ENCODE results near the gene MLANA.
"Not testable (repeated sequence)": the region's sequence is repeated elsewhere in the genome, so short reads cannot be mapped to it uniquely, and the experiment has no call there.

MLANA gene

DNA sequence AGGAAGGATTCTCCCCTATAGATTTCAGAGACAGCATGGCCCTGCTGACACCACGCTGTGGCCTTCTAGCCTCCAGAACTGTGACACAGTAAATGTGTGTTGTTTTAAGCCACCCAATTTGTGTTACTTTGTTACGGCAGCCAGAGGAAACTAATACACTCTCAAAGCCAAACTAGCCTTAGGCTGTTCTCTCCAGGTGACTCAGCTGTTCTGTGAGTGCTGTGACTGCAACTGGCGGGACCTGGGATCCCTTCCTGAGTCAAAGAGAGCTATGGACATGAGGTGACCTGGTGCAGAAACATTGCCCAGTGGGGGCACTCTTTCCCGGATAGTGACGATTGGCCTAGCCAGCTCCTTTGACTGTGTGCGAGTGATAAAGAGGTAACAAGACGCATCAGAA lies 14.0 kb upstream of the MLANA start:
- no peaks in the 10 kb centered on the region for H3K36me3 Mint-ChIP-seq (ENCODE audit: low read depth)
- H3K27me3 Mint-ChIP-seq: no peaks in the 10 kb centered on the region
- no peaks in the 10 kb centered on the region for H3K4me1 Mint-ChIP-seq (ENCODE audit: low read depth)
- intact Hi-C loops (cut with micrococcal nuclease): no loop called here
- no peak overlapping the region for H3K4me3 Mint-ChIP-seq
- no peak overlapping the region for H3K27ac Mint-ChIP-seq
- H3K9me3 Mint-ChIP-seq: no peaks in the 10 kb centered on the region

GRCh38 chr9:5879419-5880181 lies 11.1 kb upstream of the MLANA start:
- Mint-ChIP-seq H3K27ac (no peak overlapping the region), H3K4me3 (no peak overlapping the region), H3K4me1 (ENCODE audit: low read depth) (no peaks in the 10 kb centered on the region), H3K36me3 (ENCODE audit: low read depth) (no peaks in the 10 kb centered on the region), H3K9me3 (no peaks in the 10 kb centered on the region), H3K27me3 (no peaks in the 10 kb centered on the region)
- intact Hi-C loops (cut with micrococcal nuclease): no loop called here

DNA sequence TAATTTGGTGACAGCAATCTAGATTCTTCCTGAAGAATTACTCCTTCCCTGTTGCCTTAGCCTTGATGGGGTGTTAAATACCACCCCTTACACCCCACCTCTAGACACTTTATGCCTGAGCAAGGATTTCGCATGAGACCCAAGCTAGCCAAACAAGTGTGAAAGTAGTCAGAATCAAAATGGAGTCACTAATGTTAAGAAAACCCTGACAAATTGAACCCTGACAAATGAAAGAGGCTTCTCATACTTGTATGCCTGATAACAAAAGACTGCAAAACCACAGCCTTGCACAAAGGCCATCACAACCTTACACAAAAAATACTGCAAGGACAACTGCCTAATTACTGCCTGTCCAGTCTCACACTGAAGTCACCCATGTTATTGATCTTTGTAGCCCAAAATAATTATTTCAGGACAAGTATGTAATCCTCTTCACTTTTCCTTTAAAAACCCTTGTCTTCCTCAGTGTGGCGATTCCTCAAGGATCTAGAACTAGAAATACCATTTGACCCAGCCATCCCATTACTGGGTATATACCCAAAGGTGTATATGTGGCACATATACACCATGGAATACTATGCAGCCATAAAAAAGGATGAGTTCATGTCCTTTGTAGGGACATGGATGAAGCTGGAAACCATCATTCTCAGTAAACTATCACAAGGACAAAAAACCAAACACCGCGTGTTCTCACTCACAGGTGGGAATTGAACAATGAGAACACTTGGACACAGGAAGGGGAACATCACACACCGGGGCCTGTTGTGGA lies 8.3 kb upstream of the MLANA start:
- H3K4me1 Mint-ChIP-seq (ENCODE audit: low read depth); H3K27ac Mint-ChIP-seq; H3K4me3 Mint-ChIP-seq; intact Hi-C loops (cut with micrococcal nuclease); H3K9me3 Mint-ChIP-seq; H3K27me3 Mint-ChIP-seq; H3K36me3 Mint-ChIP-seq (ENCODE audit: low read depth): not testable (repeated sequence)

DNA sequence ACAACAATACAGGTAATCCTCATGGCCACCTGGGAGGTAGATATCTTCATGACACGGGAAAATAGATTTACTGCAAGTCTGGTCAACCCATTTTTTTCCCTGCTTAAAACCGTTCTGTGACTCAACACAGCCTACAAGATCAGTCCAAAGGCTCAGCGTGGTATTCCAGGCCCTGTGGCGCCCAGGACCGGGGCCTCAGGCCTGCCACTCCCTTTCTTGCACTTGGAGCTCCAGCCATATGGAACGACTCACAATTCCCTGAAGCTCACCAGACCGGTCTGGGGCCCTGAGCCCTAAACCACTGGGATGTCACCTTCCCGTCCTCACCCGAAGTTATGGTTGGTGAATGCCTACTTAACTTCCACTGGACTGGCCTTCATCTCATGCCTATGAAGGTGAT lies 6.5 kb upstream of the MLANA start:
- Mint-ChIP-seq H3K4me1 (ENCODE audit: low read depth) (no peaks in the 10 kb centered on the region), H3K27ac (no peak overlapping the region), H3K36me3 (ENCODE audit: low read depth) (no peaks in the 10 kb centered on the region), H3K27me3 (no peaks in the 10 kb centered on the region), H3K9me3 (no peaks in the 10 kb centered on the region), H3K4me3 (no peak overlapping the region)
- intact Hi-C loops (cut with micrococcal nuclease): no loop called here

GRCh38 chr9:5886114-5886939 lies 4.4 kb upstream of the MLANA start:
- Mint-ChIP-seq H3K36me3 (ENCODE audit: low read depth) (no peaks in the 10 kb centered on the region), H3K4me3 (no peak overlapping the region), H3K27me3 (no peaks in the 10 kb centered on the region), H3K9me3 (no peaks in the 10 kb centered on the region), H3K27ac (no peak overlapping the region), H3K4me1 (ENCODE audit: low read depth) (no peaks in the 10 kb centered on the region)
- intact Hi-C loops (cut with micrococcal nuclease): loop anchor here (2.0 kb wide), 1 partner anchor 166 kb away; no protein-coding TSS in a partner anchor

DNA sequence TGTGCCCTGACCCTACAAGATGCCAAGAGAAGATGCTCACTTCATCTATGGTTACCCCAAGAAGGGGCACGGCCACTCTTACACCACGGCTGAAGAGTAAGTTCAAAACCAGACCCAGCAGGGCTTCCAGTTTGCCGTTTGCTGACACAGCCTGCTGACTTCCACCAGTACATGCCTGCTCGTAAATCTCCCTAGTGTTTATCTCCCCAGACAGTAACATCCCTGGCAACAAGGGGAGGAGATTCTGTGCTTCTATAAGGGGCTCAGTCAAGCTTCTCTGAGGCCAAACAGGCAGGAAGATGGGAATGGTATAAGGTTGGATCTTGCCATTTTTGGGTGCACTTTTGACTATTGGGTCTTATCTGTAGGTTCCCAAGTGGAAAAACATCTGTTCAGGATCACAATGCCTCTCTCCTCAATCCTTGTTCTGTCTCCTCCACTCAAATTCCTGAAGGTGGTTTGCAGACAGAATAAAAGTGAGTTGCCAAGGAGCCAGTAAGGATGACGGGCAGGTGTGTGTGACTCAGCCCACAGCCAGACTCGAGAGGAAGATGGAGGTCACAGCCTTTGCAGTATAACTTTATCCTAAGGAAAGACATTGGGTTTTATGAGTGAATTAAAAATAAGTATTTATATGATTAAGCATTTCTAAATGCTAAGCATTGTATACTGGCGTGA lies 1.9 kb downstream of the MLANA start:
- no peaks in the 10 kb centered on the region for H3K9me3 Mint-ChIP-seq
- no peak overlapping the region for H3K27ac Mint-ChIP-seq
- intact Hi-C loops (cut with micrococcal nuclease): no loop called here
- H3K27me3 Mint-ChIP-seq: no peaks in the 10 kb centered on the region
- peaks cover 15% of the 10 kb centered on the region for H3K36me3 Mint-ChIP-seq (ENCODE audit: low read depth)
- no peaks in the 10 kb centered on the region for H3K4me1 Mint-ChIP-seq (ENCODE audit: low read depth)
- no peak overlapping the region for H3K4me3 Mint-ChIP-seq

GRCh38 chr9:5893134-5893505 lies 2.4 kb downstream of the MLANA start:
- Mint-ChIP-seq H3K36me3 (ENCODE audit: low read depth) (peaks cover 20% of the 10 kb centered on the region), H3K4me1 (ENCODE audit: low read depth) (no peaks in the 10 kb centered on the region), H3K4me3 (no peak overlapping the region), H3K27me3 (no peaks in the 10 kb centered on the region), H3K9me3 (no peaks in the 10 kb centered on the region), H3K27ac (no peak overlapping the region)
- intact Hi-C loops (cut with micrococcal nuclease): no loop called here

- H3K9me3 Mint-ChIP-seq: no peaks in the 10 kb centered on the region
- H3K4me1 Mint-ChIP-seq (ENCODE audit: low read depth): no peaks in the 10 kb centered on the region
- H3K4me3 Mint-ChIP-seq: no peak overlapping the region
- intact Hi-C loops (cut with micrococcal nuclease): no loop called here
- peaks cover 26% of the 10 kb centered on the region for H3K36me3 Mint-ChIP-seq (ENCODE audit: low read depth)
- H3K27me3 Mint-ChIP-seq: no peaks in the 10 kb centered on the region
- H3K27ac Mint-ChIP-seq: no peak overlapping the region
Measured at GRCh38 chr9:5893591-5894236, 3.0 kb downstream of the MLANA start.

- Mint-ChIP-seq H3K36me3 (ENCODE audit: low read depth) (peaks cover 32% of the 10 kb centered on the region), H3K27me3 (no peaks in the 10 kb centered on the region), H3K9me3 (no peaks in the 10 kb centered on the region), H3K4me3 (no peak overlapping the region), H3K27ac (no peak overlapping the region), H3K4me1 (ENCODE audit: low read depth) (no peaks in the 10 kb centered on the region)
- intact Hi-C loops (cut with micrococcal nuclease): no loop called here
Measured at GRCh38 chr9:5894237-5894959, 3.7 kb downstream of the MLANA start.

DNA sequence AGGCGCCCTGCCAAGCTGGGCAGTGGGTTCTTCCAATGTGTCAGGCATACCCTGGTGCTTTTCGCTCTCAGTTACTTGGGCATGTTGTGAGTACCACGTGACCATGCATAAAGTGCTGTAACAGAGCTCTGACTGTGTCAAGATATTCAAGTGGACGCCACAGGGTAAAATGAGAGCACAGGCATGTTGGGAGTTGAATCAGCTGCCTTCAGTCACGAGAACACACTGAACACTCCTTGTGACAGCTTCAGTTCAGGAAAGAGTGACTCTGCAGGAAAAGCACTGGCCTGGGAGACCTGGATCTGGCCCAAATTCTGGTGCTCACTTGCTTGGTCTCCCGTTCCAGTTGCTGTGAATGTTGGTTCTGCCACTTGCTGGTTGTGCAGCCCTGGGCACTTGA lies 5.1 kb downstream of the MLANA start:
- Mint-ChIP-seq H3K27me3 (no peaks in the 10 kb centered on the region), H3K27ac (no peak overlapping the region), H3K4me3 (no peak overlapping the region), H3K36me3 (ENCODE audit: low read depth) (peaks cover 35% of the 10 kb centered on the region), H3K4me1 (ENCODE audit: low read depth) (no peaks in the 10 kb centered on the region), H3K9me3 (no peaks in the 10 kb centered on the region)
- intact Hi-C loops (cut with micrococcal nuclease): no loop called here

GRCh38 chr9:5896863-5897262 lies 6.2 kb downstream of the MLANA start:
- Mint-ChIP-seq H3K27me3 (no peaks in the 10 kb centered on the region), H3K36me3 (ENCODE audit: low read depth) (peaks cover 39% of the 10 kb centered on the region), H3K9me3 (no peaks in the 10 kb centered on the region), H3K4me3 (no peak overlapping the region), H3K27ac (no peak overlapping the region), H3K4me1 (ENCODE audit: low read depth) (no peaks in the 10 kb centered on the region)
- intact Hi-C loops (cut with micrococcal nuclease): no loop called here

DNA sequence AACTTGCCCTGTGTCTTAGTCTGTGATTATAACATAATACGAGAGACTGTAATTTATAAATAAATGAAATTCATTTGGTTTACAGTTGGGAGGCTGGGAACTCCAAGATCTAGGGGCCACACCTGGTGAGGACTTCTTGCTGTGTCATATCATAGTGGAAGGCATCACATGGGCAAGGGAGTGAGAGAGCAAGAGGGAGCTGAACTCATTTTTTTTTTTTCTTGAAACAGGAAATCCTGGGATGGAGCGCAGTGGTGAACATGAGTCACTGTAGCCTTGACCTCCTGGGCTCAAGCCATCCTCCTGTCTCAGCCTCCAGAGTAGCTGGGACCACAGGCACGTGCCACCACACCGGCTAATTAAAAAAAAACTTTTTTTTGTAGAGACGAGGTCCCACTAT lies 7.2 kb downstream of the MLANA start:
- Mint-ChIP-seq H3K27ac (no peak overlapping the region), H3K4me3 (no peak overlapping the region), H3K36me3 (ENCODE audit: low read depth) (peaks cover 48% of the 10 kb centered on the region), H3K4me1 (ENCODE audit: low read depth) (no peaks in the 10 kb centered on the region), H3K9me3 (no peaks in the 10 kb centered on the region), H3K27me3 (no peaks in the 10 kb centered on the region)
- intact Hi-C loops (cut with micrococcal nuclease): no loop called here

GRCh38 chr9:5899292-5899691 lies 8.6 kb downstream of the MLANA start:
- intact Hi-C loops (cut with micrococcal nuclease): no loop called here
- no peak overlapping the region for H3K27ac Mint-ChIP-seq
- H3K27me3 Mint-ChIP-seq: no peaks in the 10 kb centered on the region
- peaks cover 61% of the 10 kb centered on the region for H3K36me3 Mint-ChIP-seq (ENCODE audit: low read depth)
- H3K9me3 Mint-ChIP-seq: no peaks in the 10 kb centered on the region
- no peaks in the 10 kb centered on the region for H3K4me1 Mint-ChIP-seq (ENCODE audit: low read depth)
- H3K4me3 Mint-ChIP-seq: no peak overlapping the region

All from dendritic cell treated with granulocyte-macrophage colony-stimulating factor and Interleukin-4, amounts not matched to agents 40 ng/mL and 50 ng/mL, for 4 days (primary cell).